H1 (cell line): ENCODE data around the gene RNF186. TPM values are rescaled to one million over a fixed set of nuclear protein-coding genes. Genes with fewer than 3 reads are reported as not detected.

Experiments
- CTCF ChIA-PET: fragments of 300-600 bp; sonication (Branson Sonifier 250); formaldehyde crosslinking; loops from one replicate; lab custom pipeline; 2021; ENCODE audit not compliant: partially characterized antibody; lab: Charles Lee
- POLR2A ChIA-PET: fragments of 300-600 bp; sonication (Branson Sonifier 250); formaldehyde crosslinking; loops from one replicate; lab custom pipeline; 2021; ENCODE audit warnings: inconsistent platforms; ENCODE audit not compliant: partially characterized antibody; lab: Charles Lee
- DNase-seq, 2 experiments: peaks; one replicate each; pipeline versions ENCODE4 v3.0.0 to v3.0.0-alpha.2; 2010 to 2022; ENCODE audit warnings: low spot score in 2 of 2, low read depth in 1 of 2, mixed read lengths in 1 of 2
- FAIRE-seq: peaks from 2 replicates; lab custom pipeline; 2011; peaks lifted over from hg19 to GRCh38; lab: Jason Lieb, UNC
- H2AFZ ChIP-seq: 2 replicates; pipeline ENCODE4 v1.8.1; 2012; ENCODE audit warnings: low read length, inconsistent platforms
- H2AK5ac ChIP-seq: 2 replicates; pipeline ENCODE4 v1.6.1; 2013; ENCODE audit warnings: low read depth, low read length
- H2BK120ac ChIP-seq: replicated peaks from 2 replicates; pipeline ENCODE3; 2013; ENCODE audit warnings: low read depth, low read length, inconsistent platforms
- H2BK12ac ChIP-seq: 2 replicates; pipeline ENCODE4 v1.6.1; 2013; ENCODE audit warnings: low read depth, low read length
- H2BK15ac ChIP-seq: 2 replicates; pipeline ENCODE4 v1.6.1; 2013; ENCODE audit warnings: low read length
- H2BK20ac ChIP-seq: 2 replicates; pipeline ENCODE4 v1.6.1; 2013; ENCODE audit warnings: low read length
- H2BK5ac ChIP-seq: 2 replicates; pipeline ENCODE4 v1.6.1; 2013; ENCODE audit warnings: low read depth, low read length
- H3K14ac ChIP-seq: 2 replicates; pipeline ENCODE4 v1.6.1; 2013; ENCODE audit warnings: inconsistent platforms; ENCODE audit not compliant: insufficient read length
- H3K18ac ChIP-seq: 2 replicates; pipeline ENCODE4 v1.6.1; 2013; ENCODE audit warnings: low read length; ENCODE audit errors: extremely low read depth
- H3K23ac ChIP-seq: 2 replicates; pipeline ENCODE4 v1.6.1; 2013; ENCODE audit warnings: inconsistent platforms; ENCODE audit not compliant: insufficient read length
- H3K23me2 ChIP-seq: 2 replicates; pipeline ENCODE4 v1.6.1; 2013; ENCODE audit warnings: low read depth, low read length
- H3K27ac ChIP-seq: 2 replicates; pipeline ENCODE4 v1.6.1; 2011; ENCODE audit warnings: low read depth, low read length, inconsistent platforms
- H3K27me3 ChIP-seq, 4 experiments: replicated peaks in 1 of 4; 1 replicate in 1 of 4; 2 replicates in 3 of 4; pipeline versions ENCODE4 v1.6.1 to v1.8.1; 2011 to 2013; ENCODE audit warnings: low read length in 3 of 4, mild to moderate bottlenecking in 3 of 4, inconsistent platforms in 2 of 4, mixed read lengths in 2 of 4, moderate library complexity in 1 of 4; ENCODE audit not compliant: control insufficient read depth in 3 of 4, insufficient read depth in 3 of 4; ENCODE audit errors: extremely low read depth in 1 of 4
- H3K36me3 ChIP-seq, 4 experiments: 2 replicates each; pipeline versions ENCODE4 v1.6.1 to v1.8.1; 2011 to 2013; ENCODE audit warnings: mild to moderate bottlenecking in 4 of 4, low read length in 3 of 4, moderate library complexity in 2 of 4, control low read depth in 1 of 4, inconsistent platforms in 1 of 4; ENCODE audit not compliant: insufficient read depth in 4 of 4, control insufficient read depth in 2 of 4
- H3K4ac ChIP-seq: replicated peaks from 2 replicates; pipeline ENCODE3; 2013; ENCODE audit warnings: low read length, low read depth, mixed read lengths, inconsistent platforms; ENCODE audit not compliant: insufficient read length
- H3K4me1 ChIP-seq, 4 experiments: replicated peaks in 1 of 4; 1 replicate in 1 of 4; 2 replicates in 3 of 4; pipeline versions ENCODE4 v1.6.1 to v1.8.1; 2011 to 2013; ENCODE audit warnings: low read length in 3 of 4, inconsistent platforms in 2 of 4, mixed read lengths in 1 of 4; ENCODE audit not compliant: insufficient read depth in 4 of 4, control insufficient read depth in 3 of 4
- H3K4me2 ChIP-seq, 2 experiments: 2 replicates each; pipeline versions ENCODE4 v1.6.1 to v1.8.1; 2011 to 2013; ENCODE audit warnings: low read depth in 2 of 2, low read length in 2 of 2, control low read depth in 1 of 2, inconsistent platforms in 1 of 2, mild to moderate bottlenecking in 1 of 2; ENCODE audit not compliant: insufficient read depth in 1 of 2
- H3K4me3 ChIP-seq, 4 experiments: fragments of 200-600, 300-600 bp in 1 of 4; sonication (generic), shearing (Covaris generic), sonication (Bioruptor Twin) in 1 of 4; 2 replicates each; pipeline versions ENCODE4 v1.5.1 to v1.8.1; 2011 to 2016; ENCODE audit warnings: low read length in 4 of 4, low read depth in 3 of 4, control low read depth in 2 of 4, inconsistent platforms in 2 of 4, mild to moderate bottlenecking in 2 of 4, mixed read lengths in 1 of 4, moderate library complexity in 1 of 4; ENCODE audit not compliant: insufficient read depth in 2 of 4; ENCODE audit errors: extremely low read depth in 1 of 4
- H3K56ac ChIP-seq: replicated peaks from 2 replicates; pipeline ENCODE3; 2013; ENCODE audit warnings: low read depth, mild to moderate bottlenecking, mixed read lengths, low read length, inconsistent platforms; ENCODE audit not compliant: insufficient read length
- H3K79me1 ChIP-seq: 2 replicates; pipeline ENCODE4 v1.6.1; 2013; ENCODE audit warnings: low read depth, low read length, control low read depth
- H3K79me2 ChIP-seq, 2 experiments: 2 replicates each; pipeline versions ENCODE4 v1.6.1 to v1.8.1; 2012 to 2013; ENCODE audit warnings: low read length in 2 of 2, mild to moderate bottlenecking in 2 of 2, inconsistent platforms in 1 of 2; ENCODE audit not compliant: insufficient read depth in 2 of 2, control insufficient read depth in 1 of 2
- H3K9ac ChIP-seq, 4 experiments: replicated peaks in 1 of 4; 1 replicate in 1 of 4; 2 replicates in 3 of 4; pipeline versions ENCODE4 v1.6.1 to v1.8.1; 2011 to 2013; ENCODE audit warnings: low read depth in 3 of 4, low read length in 3 of 4, control low read depth in 2 of 4, mild to moderate bottlenecking in 2 of 4, moderate library complexity in 2 of 4, inconsistent platforms in 1 of 4; ENCODE audit errors: extremely low read depth in 1 of 4
- H3K9me3 ChIP-seq, 2 experiments: 2 replicates each; pipeline versions ENCODE4 v1.6.1 to v1.8.1; 2012 to 2013; ENCODE audit warnings: mild to moderate bottlenecking in 2 of 2, moderate library complexity in 2 of 2, control low read depth in 1 of 2, inconsistent platforms in 1 of 2, low read depth in 1 of 2, low read length in 1 of 2, mixed read lengths in 1 of 2; ENCODE audit not compliant: insufficient read depth in 2 of 2
- H4K20me1 ChIP-seq, 2 experiments: replicated peaks in 1 of 2; 2 replicates each; pipeline versions ENCODE3 to v1.8.1; 2011 to 2013; ENCODE audit warnings: inconsistent platforms in 2 of 2, low read length in 2 of 2, mild to moderate bottlenecking in 1 of 2; ENCODE audit not compliant: insufficient read depth in 2 of 2, control insufficient read depth in 1 of 2
- H4K5ac ChIP-seq: 2 replicates; pipeline ENCODE4 v1.6.1; 2013; ENCODE audit warnings: low read length, low read depth, mixed read lengths, inconsistent platforms; ENCODE audit not compliant: insufficient read length
- H4K8ac ChIP-seq: 2 replicates; pipeline ENCODE4 v1.8.0; 2013; ENCODE audit warnings: mild to moderate bottlenecking, moderate library complexity, low read length, inconsistent platforms; ENCODE audit not compliant: insufficient read depth; ENCODE audit errors: extremely low read depth
- H4K91ac ChIP-seq: replicated peaks from 2 replicates; pipeline ENCODE3; 2013; ENCODE audit warnings: low read length, mixed read lengths, inconsistent platforms; ENCODE audit not compliant: insufficient read length
- CTCF ChIP-seq, 3 experiments: IDR thresholded peaks; 1 replicate in 2 of 3; 2 replicates in 1 of 3; pipeline versions ENCODE4 v1.5.1 to v1.6.1; 2011; ENCODE audit warnings: low read length in 3 of 3, mild to moderate bottlenecking in 3 of 3, inconsistent platforms in 2 of 3, low read depth in 1 of 3, moderate library complexity in 1 of 3; ENCODE audit not compliant: insufficient read depth in 1 of 3; ENCODE audit errors: control extremely low read depth in 1 of 3
- EP300 ChIP-seq, 2 experiments: IDR thresholded peaks; 1 replicate in 1 of 2; 2 replicates in 1 of 2; pipeline ENCODE4 v1.6.1; 2011 to 2012; ENCODE audit warnings: low read depth in 2 of 2, low read length in 2 of 2, mild to moderate bottlenecking in 2 of 2, borderline replicate concordance in 1 of 2, inconsistent platforms in 1 of 2, moderate library complexity in 1 of 2
- JUN ChIP-seq: IDR thresholded peaks from 2 replicates; pipeline ENCODE4 v1.6.1; 2011; ENCODE audit warnings: low read depth, mild to moderate bottlenecking, improper control_type of control experiment, low read length
- MAX ChIP-seq: IDR thresholded peaks from 2 replicates; pipeline ENCODE4 v1.6.1; 2012; ENCODE audit warnings: inconsistent platforms
- POLR2A ChIP-seq, 2 experiments: IDR thresholded peaks; 1 replicate in 1 of 2; 2 replicates in 1 of 2; pipeline ENCODE4 v1.6.1; 2011; ENCODE audit warnings: low read depth in 2 of 2, low read length in 2 of 2, mild to moderate bottlenecking in 2 of 2; ENCODE audit errors: control extremely low read depth in 1 of 2
- SIX5 ChIP-seq: IDR thresholded peaks from 2 replicates; pipeline ENCODE4 v1.6.1; 2011; ENCODE audit warnings: mild to moderate bottlenecking, low read depth, low read length
- SP2 ChIP-seq: IDR thresholded peaks from 2 replicates; pipeline ENCODE4 v1.6.1; 2012; ENCODE audit warnings: mild to moderate bottlenecking, low read length, inconsistent platforms
- TAF1 ChIP-seq: IDR thresholded peaks from 2 replicates; pipeline ENCODE4 v1.6.1; 2011; ENCODE audit warnings: mild to moderate bottlenecking, low read depth, low read length
- TBP ChIP-seq: IDR thresholded peaks from 2 replicates; pipeline ENCODE4 v1.6.1; 2011; ENCODE audit warnings: low read depth, low read length, improper control_type of control experiment
- WGBS, 2 experiments: shearing (Covaris generic) in 1 of 2; methylation state at CpG; one replicate each; pipeline versions ENCODE4 v1.1.6 to v1.1.7; 2013 to 2015; ENCODE audit warnings: low lambda C conversion rate in 2 of 2, mixed read lengths in 2 of 2, inconsistent platforms in 1 of 2, low coverage in 1 of 2, missing lambda C conversion rate in 1 of 2; ENCODE audit not compliant: insufficient replicate concordance in 2 of 2, insufficient coverage in 1 of 2, insufficient read length in 1 of 2; ENCODE audit errors: extremely low coverage in 1 of 2, missing lambda C conversion rate in 1 of 2; 5-methylcytosine and 5-hydroxymethylcytosine counted together
- polyA plus RNA-seq, 7 experiments: library from polyadenylated mRNA; depleted of rRNA in 3 of 7; stranded (reverse) in 5 of 7; unstranded in 2 of 7; fragments of >200 nt in 5 of 7; fragments of 200-250 nt in 2 of 7; gene quantifications; 1 replicate in 5 of 7; 2 replicates in 1 of 7; 4 replicates in 1 of 7; pipeline versions ENCODE4 v1.2.1 to v1.2.3, GENCODE V29; 2011 to 2013; ENCODE audit warnings: missing spikeins in 2 of 7, mixed read lengths in 2 of 7
- total RNA-seq: library from RNA; stranded (reverse); fragmentation: NEBNext Ultra II Directional; extraction: Animal tissue kit (Norgen Biotek cat#: 25700); gene quantifications from 2 replicates; pipeline ENCODE4 v1.2.1, GENCODE V29; 2021

Gene RNF186
- total and polyA plus RNA-seq, 2 of the 8 experiments (the other 6 are each of a cell fraction or from before 2014, with no cell fraction given) = not detected

- H2BK5ac ChIP-seq = peak overlapping the region; percentile 95; the same call in 1 of the 2 replicates
- no peaks in the 10 kb centered on the region for H3K79me2 ChIP-seq
- no peak overlapping the region for H2AFZ ChIP-seq
- no peaks in the 10 kb centered on the region for H3K23me2 ChIP-seq
- no peak overlapping the region for H3K23ac ChIP-seq
- H3K4me1 ChIP-seq = peaks cover 8 to 11% (median 10%) of the 10 kb centered on the region in 4 experiments
- H3K9ac ChIP-seq = no peak overlapping the region
- H3K18ac ChIP-seq = peak overlapping the region; percentile 68; the same call in 1 of the 2 replicates
- H3K27me3 ChIP-seq = peaks cover 2 to 20% (median 15%) of the 10 kb centered on the region in 4 experiments
- peak overlapping the region; percentile 60 to 82 for H3K4me2 ChIP-seq
- CTCF ChIA-PET = interaction anchor here (0.7 to 2.0 kb wide), 10 partner anchors 9 to 63 kb away, joined by 3 to 9 read pairs (median 4); no protein-coding TSS in a partner anchor
- H3K9me3 ChIP-seq = no peaks in the 10 kb centered on the region
- H3K27ac ChIP-seq = no peak overlapping the region
- peak overlapping the region; percentile 99 for H2BK20ac ChIP-seq
- DNase-seq = peak in 1 of 2 experiments; percentile 70
- no peaks in the 10 kb centered on the region for H3K36me3 ChIP-seq
- no peak overlapping the region for H4K8ac ChIP-seq
- no peaks in the 10 kb centered on the region for H3K79me1 ChIP-seq
- peak overlapping the region; percentile 93; the same call in 1 of the 2 replicates for H2BK15ac ChIP-seq
- peak overlapping the region; percentile 88 for H4K91ac ChIP-seq
- WGBS, 2 experiments = 33% methylated on average over 9 of the region's 9 CpGs; no CpG with 5 or more reads in 1 of the 2 experiments
- peak overlapping the region; percentile 98 for H3K4ac ChIP-seq
- FAIRE-seq = peak; percentile 89
- POLR2A ChIA-PET = interaction anchor here (0.8 to 1.7 kb wide), 4 partner anchors 9 to 96 kb away, joined by 3 to 5 read pairs (median 4); no protein-coding TSS in a partner anchor
- no peak overlapping the region for H3K14ac ChIP-seq
- H2BK12ac ChIP-seq = peak overlapping the region; percentile 98; the same call in 1 of the 2 replicates
- no peak overlapping the region for H2BK120ac ChIP-seq
- H3K56ac ChIP-seq = no peak overlapping the region
- no peaks in the 10 kb centered on the region for H4K20me1 ChIP-seq
- no peak overlapping the region for H2AK5ac ChIP-seq
- peak overlapping the region in 3 of 4 experiments; percentile 26 to 38 (median 28); a peak in 4 of 8 replicates for H3K4me3 ChIP-seq
- peak overlapping the region; percentile 44 for H4K5ac ChIP-seq
- TF ChIP-seq JUN (no peak), CTCF (IDR thresholded peaks at IDR 0.05; ENCODE audit: control extremely low read depth in 1 of 3, insufficient read depth in 1 of 3, low read depth in 1 of 3, low read length in 3 of 3) (no peak), EP300 (IDR thresholded peaks at IDR 0.05; ENCODE audit: borderline replicate concordance in 1 of 2, low read depth in 2 of 2, low read length in 2 of 2) (peak in 1 of 2 experiments; percentile 35; a peak in 1 of 3 replicates), TBP (no peak), TAF1 (peak; percentile 51; the same call in 1 of the 2 replicates), SIX5 (no peak), POLR2A (IDR thresholded peaks at IDR 0.05; ENCODE audit: control extremely low read depth in 1 of 2, low read depth in 2 of 2, low read length in 2 of 2) (0 out of 3 replicates have a peak, but pooled peaks of 1 of the 2 experiments have one; percentile 20), SP2 (no peak), MAX (peak; percentile 60; the same call in 1 of the 2 replicates)
Measured at GRCh38 chr1:19786988-19787423, 28.1 kb downstream of the RNF186 start.
